ENCODE measurements around the gene SFXN5. TPM values are rescaled to one million over a fixed set of nuclear protein-coding genes. Genes with fewer than 3 reads are reported as not detected.

Gene SFXN5
- polyA plus RNA-seq, 1 donor (not counting 4 experiments of a cell fraction or from before 2014, with no cell fraction given): 6.3 TPM

DNA sequence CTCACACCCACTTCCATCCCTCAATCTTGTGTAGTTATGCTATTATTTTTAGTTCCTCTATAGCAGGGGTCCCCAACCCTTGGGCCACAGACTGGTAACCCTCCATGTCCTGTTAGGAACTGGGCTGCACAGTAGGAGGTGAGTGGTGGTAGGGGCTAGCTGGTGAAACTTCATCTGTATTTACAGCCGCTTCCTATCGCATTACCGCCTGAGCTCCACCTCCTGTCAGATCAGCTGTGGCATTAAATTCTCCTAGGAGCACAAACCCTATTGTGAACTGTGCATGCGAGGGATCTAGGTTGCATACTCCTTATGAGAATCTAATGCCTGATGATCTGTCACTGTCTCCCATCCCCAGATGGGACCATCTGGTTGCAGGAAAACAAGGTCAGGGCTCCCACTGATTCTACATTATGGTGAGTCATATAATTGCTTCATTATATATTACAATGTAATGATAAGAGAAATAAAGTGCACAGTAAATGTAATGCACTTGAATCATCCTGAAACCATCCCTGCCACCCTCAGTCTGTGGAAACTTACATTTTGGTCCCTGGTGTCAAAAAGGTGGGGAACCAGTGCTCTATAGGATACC lies 42.9 kb upstream of the SFXN5 start:
- Histone ChIP-seq H3K4me3 (ENCODE audit: control insufficient read depth in 2 of 3, extremely low read depth in 1 of 3, insufficient read depth in 2 of 3, low read depth in 1 of 3, low read length in 3 of 3) (no peak overlapping the region), H3K36me3 (ENCODE audit: control insufficient read depth in 2 of 2, extremely low read depth in 1 of 2, insufficient read depth in 2 of 2, low read length in 2 of 2) (no peaks in the 10 kb centered on the region), H3K9me1 (ENCODE audit: control insufficient read depth, extremely low read depth, insufficient read depth, low read length) (no peaks in the 10 kb centered on the region), H2AFZ (ENCODE audit: control insufficient read depth, low read length) (no peak overlapping the region), H3K9ac (ENCODE audit: control insufficient read depth, extremely low read depth, insufficient read depth, low read length) (no peak overlapping the region), H4K20me1 (ENCODE audit: control insufficient read depth, extremely low read depth, insufficient read depth, low read length) (no peaks in the 10 kb centered on the region), H3K79me2 (ENCODE audit: control insufficient read depth, insufficient read depth, low read length) (peaks cover 33% of the 10 kb centered on the region), H3K4me1 (ENCODE audit: control insufficient read depth, extremely low read depth, insufficient read depth, low read length) (peaks cover 19% of the 10 kb centered on the region), H3K9me3 (ENCODE audit: control insufficient read depth, low read depth, low read length) (no peaks in the 10 kb centered on the region), H3K27me3 (ENCODE audit: control insufficient read depth, extremely low read depth, insufficient read depth, low read length) (no peaks in the 10 kb centered on the region), H3K4me2 (ENCODE audit: control insufficient read depth, extremely low read depth, insufficient read depth, low read depth, low read length) (no peak overlapping the region), H3K27ac (ENCODE audit: control insufficient read depth, insufficient read depth, low read length) (no peak overlapping the region)
- DNase-seq (ENCODE audit: low read depth, low spot score) (no peak), FAIRE-seq (no peak)
- TF ChIP-seq, protein P1, sequence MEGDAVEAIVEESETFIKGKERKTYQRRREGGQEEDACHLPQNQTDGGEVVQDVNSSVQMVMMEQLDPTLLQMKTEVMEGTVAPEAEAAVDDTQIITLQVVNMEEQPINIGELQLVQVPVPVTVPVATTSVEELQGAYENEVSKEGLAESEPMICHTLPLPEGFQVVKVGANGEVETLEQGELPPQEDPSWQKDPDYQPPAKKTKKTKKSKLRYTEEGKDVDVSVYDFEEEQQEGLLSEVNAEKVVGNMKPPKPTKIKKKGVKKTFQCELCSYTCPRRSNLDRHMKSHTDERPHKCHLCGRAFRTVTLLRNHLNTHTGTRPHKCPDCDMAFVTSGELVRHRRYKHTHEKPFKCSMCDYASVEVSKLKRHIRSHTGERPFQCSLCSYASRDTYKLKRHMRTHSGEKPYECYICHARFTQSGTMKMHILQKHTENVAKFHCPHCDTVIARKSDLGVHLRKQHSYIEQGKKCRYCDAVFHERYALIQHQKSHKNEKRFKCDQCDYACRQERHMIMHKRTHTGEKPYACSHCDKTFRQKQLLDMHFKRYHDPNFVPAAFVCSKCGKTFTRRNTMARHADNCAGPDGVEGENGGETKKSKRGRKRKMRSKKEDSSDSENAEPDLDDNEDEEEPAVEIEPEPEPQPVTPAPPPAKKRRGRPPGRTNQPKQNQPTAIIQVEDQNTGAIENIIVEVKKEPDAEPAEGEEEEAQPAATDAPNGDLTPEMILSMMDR (optimal IDR thresholded peaks at IDR 0.05 in 1 of 3, IDR thresholded peaks at IDR 0.05 in 1 of 3, conservative IDR thresholded peaks at IDR 0.05 in 1 of 3; ENCODE audit: extremely low read depth in 1 of 3, insufficient read depth in 2 of 3, low read length in 3 of 3): no peak
- no peak for TF ChIP-seq EZH2 (IDR thresholded peaks at IDR 0.05; ENCODE audit: low read length)
- dilution Hi-C loops (cut with MboI; ENCODE audit: extremely low pct_ligation_motif_present, low sequenced_read_pairs): no loop called here

DNA sequence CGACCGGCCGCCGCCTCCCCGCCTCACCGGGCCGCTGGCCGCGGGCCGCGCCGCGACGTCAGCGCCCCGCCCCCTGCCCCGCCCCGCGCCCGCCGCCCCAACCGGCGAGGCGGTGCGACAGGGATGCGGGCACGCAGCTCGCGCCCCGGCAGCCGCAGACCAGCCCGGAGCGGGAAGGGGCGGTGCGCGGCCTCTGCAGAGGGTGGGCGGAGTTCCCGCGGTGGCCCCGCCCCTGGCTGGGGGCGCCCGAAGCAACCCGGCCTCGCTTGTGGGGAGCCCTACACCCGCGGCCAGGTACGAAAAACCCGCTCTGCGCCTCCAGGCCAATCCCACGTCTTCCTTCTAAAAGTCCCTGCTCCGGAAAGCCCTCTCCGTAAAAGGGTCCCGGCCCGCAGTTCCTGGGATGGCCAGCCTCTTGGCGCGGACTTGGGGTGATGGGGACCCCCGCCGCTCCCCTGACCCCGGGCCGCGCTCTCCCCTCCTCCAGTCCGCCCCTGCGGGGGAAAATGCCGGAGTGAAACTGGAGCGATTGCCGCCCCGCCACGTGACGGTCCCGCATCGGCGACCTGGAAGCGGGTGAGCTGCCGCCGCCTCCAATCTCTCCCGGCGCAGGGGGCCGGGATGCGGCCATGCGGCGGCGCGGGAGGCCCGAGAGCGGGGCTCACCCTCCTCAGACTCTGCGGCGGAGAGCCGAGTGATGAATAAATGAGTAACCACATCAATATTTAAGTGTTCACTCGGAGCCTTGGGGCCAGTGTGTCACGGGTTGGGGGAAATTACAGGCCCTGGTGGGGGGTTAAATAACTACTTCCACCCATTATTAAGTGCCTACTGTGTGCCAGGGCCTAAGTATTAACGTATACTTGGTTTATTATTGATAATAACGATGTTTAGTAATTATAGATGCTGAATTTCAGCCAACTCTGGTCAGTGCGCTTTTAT lies 41.7 kb upstream of the SFXN5 start, which contains the start of gene RAB11FIP5:
TSS of gene RAB11FIP5 (minus strand) at position 36 of the 942 bp plus-strand sequence. CDS start 171 bp downstream, outside the sequence.
- Histone ChIP-seq H3K9me1 (ENCODE audit: control insufficient read depth, extremely low read depth, insufficient read depth, low read length) (no peaks in the 10 kb centered on the region), H3K4me1 (ENCODE audit: control insufficient read depth, extremely low read depth, insufficient read depth, low read length) (peaks cover 21% of the 10 kb centered on the region), H3K9me3 (ENCODE audit: control insufficient read depth, low read depth, low read length) (no peaks in the 10 kb centered on the region), H3K4me3 (ENCODE audit: control insufficient read depth in 2 of 3, extremely low read depth in 1 of 3, insufficient read depth in 2 of 3, low read depth in 1 of 3, low read length in 3 of 3) (peak within 1 kb of the TSS; percentile 68 to 97 (median 94)), H3K9ac (ENCODE audit: control insufficient read depth, extremely low read depth, insufficient read depth, low read length) (peak within 1 kb of the TSS; percentile 97), H3K27ac (ENCODE audit: control insufficient read depth, insufficient read depth, low read length) (peak within 1 kb of the TSS; percentile 94), H2AFZ (ENCODE audit: control insufficient read depth, low read length) (peak within 1 kb of the TSS; percentile 75), H4K20me1 (ENCODE audit: control insufficient read depth, extremely low read depth, insufficient read depth, low read length) (no peaks in the 10 kb centered on the region), H3K4me2 (ENCODE audit: control insufficient read depth, extremely low read depth, insufficient read depth, low read depth, low read length) (peak within 1 kb of the TSS; percentile 99), H3K27me3 (ENCODE audit: control insufficient read depth, extremely low read depth, insufficient read depth, low read length) (no peaks in the 10 kb centered on the region), H3K36me3 (ENCODE audit: control insufficient read depth in 2 of 2, extremely low read depth in 1 of 2, insufficient read depth in 2 of 2, low read length in 2 of 2) (peaks cover 0 to 4% of the 10 kb centered on the region in 2 experiments), H3K79me2 (ENCODE audit: control insufficient read depth, insufficient read depth, low read length) (peaks cover 44% of the 10 kb centered on the region)
- dilution Hi-C loops (cut with MboI; ENCODE audit: extremely low pct_ligation_motif_present, low sequenced_read_pairs): no loop called here
- TF ChIP-seq, protein P1 (optimal IDR thresholded peaks at IDR 0.05 in 1 of 3, IDR thresholded peaks at IDR 0.05 in 1 of 3, conservative IDR thresholded peaks at IDR 0.05 in 1 of 3; ENCODE audit: extremely low read depth in 1 of 3, insufficient read depth in 2 of 3, low read length in 3 of 3): no peak
- TF ChIP-seq EZH2 (IDR thresholded peaks at IDR 0.05; ENCODE audit: low read length): no peak
- no peak for FAIRE-seq
- no peak for DNase-seq (ENCODE audit: low read depth, low spot score)
